GM18498 (cell line): ENCODE data around the gene KRTAP10-10.
"Not testable (repeated sequence)": the region's sequence is repeated elsewhere in the genome, so short reads cannot be mapped to it uniquely, and the experiment has no call there.

Experiments
- ATAC-seq: cut with Tn5 transposase; IDR thresholded peaks from one replicate; pipeline ENCODE4 v1.9.1; 2021; ENCODE audit warnings: mild to moderate bottlenecking, moderate library complexity; ENCODE audit not compliant: unreplicated experiment

The KRTAP10-10 gene

GRCh38 chr21:44626262-44626661, 10.9 kb upstream of the KRTAP10-10 start:
- no peak for ATAC-seq

DNA sequence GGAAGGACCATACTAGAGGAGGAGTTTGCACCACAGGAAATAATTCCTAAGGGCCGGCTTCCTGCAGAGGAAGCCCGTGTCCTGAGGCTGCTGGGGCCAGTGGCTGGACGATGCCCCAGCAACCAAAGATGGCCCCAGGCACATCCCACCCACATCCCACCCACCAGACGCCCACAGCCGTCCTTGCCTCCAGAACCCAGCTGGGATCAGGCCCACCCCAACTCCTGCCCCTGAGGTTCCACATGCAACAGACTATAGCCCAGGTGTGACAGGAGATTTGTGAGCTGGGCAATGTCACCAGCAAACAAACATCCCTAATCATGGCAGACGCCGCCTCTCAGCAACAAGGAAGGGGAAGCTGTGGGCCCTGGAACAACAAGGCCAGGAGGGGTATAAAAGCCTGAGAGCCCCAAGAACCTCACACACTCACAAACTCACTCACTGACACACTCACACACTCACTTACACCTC, 10.4 kb upstream of the KRTAP10-10 start, which contains the start of gene KRTAP10-9:
KRTAP10-9 (plus strand) TSS at position 421 of the 471 bp plus-strand sequence. CDS start 79 bp downstream, outside the sequence.
- no peak for ATAC-seq

DNA sequence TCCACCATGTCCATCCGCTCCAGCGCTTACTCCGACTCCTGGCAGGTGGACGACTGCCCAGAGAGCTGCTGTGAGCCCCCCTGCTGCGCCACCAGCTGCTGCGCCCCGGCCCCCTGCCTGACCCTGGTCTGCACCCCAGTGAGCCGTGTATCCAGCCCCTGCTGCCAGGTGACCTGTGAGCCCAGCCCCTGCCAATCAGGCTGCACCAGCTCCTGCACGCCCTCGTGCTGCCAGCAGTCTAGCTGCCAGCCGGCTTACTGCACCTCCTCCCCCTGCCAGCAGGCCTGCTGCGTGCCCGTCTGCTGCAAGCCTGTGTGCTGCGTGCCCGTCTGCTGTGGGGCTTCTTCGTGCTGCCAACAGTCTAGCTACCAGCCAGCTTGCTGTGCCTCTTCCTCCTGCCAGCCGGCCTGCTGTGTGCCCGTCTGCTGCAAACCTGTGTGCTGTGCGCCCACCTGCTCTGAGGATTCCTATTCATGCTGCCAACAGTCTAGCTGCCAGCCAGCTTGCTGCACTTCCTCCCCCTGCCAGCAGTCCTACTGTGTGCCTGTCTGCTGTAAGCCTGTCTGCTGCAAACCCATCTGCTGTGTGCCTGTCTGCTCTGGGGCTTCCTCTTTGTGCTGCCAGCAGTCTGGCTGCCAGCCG, 9.9 kb upstream of the KRTAP10-10 start:
- ATAC-seq = not testable (repeated sequence)

- ATAC-seq = not testable (repeated sequence)
Observed at GRCh38 chr21:44627831-44628233, 9.3 kb upstream of the KRTAP10-10 start.

GRCh38 chr21:44628707-44629391, 8.3 kb upstream of the KRTAP10-10 start:
- no peak for ATAC-seq

DNA sequence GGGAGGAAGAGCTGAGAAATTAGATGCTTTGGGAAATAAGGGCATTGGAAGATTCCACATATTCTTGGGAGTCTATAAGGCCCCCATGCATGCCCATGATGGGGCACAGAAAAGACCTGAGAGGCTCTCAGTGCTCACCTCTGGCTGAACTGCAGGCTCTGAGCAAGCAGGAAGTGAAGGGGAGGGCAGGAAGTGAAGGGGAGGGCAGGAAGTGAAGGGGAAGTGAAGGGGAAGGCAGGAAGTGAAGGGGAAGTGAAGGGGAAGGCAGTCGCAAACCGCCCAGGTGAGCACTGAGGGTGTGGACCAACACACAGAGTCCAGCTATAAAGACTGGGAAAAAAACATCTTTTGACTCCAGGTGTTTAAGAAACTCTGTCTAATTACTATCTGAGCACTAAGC, 6.7 kb upstream of the KRTAP10-10 start:
- no peak for ATAC-seq

- no peak for ATAC-seq
Observed at GRCh38 chr21:44632067-44632466, 5.1 kb upstream of the KRTAP10-10 start.

DNA sequence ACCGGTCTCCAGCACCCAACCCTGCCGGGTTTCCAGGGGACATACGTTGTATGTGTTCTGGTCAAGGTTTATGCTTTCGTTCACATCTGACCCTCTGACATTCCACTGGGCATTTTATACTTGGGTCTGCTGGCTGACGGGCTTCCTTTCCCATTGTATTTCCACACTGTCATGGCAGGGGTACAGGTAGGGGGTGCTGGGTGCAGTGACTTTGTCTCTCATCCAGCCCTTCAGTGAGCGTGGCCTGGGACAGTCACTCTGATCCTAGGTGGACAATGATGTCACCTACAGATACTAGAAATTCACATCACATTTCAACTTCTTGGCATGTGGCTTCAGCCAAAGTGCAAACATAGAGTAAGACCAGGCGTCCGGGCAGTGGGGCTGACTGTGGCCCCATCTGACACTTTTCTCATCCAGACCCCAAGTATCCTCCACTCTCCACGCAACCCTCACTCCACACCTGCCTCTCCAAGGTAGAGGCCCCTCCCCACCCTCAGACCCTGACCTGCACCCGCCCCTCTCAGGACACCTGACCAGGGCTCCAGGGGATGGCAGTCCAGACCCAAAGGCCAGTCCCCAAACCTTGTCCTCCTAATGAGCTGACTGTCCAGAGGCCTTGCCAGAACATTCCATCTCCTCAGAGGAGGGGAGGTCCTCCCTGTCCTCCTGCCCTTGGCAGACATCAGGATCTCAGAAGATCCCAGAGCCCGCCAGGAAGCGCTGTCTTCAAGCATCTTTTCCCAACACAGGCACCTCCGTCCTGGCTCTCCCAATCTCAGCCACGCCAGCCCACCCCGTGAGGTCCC, 743 bp upstream of the KRTAP10-10 start:
- no peak for ATAC-seq

DNA sequence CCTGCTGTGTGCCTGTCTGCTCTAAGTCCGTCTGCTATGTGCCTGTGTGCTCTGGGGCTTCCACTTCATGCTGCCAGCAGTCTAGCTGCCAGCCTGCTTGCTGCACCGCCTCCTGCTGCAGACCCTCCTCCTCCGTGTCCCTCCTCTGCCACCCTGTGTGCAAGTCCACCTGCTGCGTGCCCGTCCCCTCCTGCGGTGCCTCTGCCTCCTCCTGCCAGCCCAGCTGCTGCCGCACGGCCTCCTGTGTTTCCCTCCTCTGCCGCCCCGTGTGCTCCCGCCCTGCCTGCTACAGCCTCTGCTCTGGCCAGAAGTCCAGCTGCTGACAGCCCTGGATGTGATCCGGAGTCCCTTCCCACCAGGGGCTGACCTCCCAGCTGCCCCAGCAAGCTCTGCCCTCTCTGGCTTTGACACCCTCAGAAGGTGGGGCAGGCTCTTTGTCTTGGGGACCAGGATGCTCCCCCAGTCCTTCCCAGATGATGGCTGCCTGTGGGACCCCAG, 744 bp downstream of the KRTAP10-10 start:
- not testable (repeated sequence) for ATAC-seq

DNA sequence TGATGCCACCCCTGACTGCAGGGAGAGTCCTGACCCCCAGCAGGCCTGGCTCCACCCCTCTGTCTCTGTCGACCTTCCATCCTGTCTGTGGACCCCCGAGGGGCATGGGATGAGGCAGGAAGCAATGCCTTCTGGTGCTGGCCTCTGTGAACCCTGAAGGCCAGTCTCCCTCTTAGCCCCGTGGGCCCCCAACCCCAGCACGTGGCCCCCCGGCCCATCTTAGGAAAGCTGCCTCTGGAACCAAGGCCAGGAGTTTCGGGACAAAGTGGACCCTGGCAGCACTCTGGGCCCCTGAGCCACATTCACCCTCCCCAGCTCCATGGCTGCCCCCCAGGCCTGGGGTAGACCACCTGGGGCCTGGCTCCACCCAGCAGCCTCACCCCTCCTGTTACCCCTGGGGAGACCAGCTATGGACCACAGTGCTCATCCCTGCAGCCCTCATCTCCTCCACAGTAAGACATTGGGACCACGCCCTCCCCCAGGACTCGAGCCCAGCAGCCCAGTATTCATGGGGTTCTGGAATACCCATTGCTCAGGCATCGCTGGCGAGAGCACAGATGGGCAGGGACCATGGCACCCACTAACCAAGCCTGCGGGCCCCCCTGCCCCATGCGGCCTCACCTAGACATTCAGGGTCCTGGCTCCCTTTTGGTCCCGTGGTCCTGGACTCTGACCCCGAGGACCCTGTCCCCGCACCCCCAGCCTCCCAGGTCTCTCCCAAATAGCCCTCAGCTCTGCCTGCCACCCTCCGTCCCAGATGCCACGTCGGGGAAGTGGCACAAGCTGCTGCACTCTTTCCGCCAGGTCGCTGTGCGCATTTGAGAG, 1.6 kb downstream of the KRTAP10-10 start:
- not testable (repeated sequence) for ATAC-seq

DNA sequence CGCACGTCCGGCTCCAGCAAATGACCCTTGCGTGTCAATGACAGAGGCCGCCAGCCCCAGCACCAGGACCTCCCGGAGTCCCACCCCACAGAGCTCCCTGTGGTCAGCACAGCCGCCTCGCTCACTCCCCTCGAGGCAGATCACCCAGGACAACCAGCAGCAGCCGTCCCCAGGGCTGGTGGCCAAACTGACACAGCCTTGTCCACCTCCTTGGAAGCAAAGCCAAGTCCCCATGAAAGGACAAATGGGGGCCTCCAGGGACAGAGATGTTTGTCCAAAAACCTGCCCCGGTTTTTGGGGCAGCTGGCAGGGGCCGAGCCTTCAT, 2.1 kb downstream of the KRTAP10-10 start:
- ATAC-seq = no peak

GRCh38 chr21:44640761-44641160, 3.6 kb downstream of the KRTAP10-10 start:
- ATAC-seq = no peak

GRCh38 chr21:44643741-44644310, 6.7 kb downstream of the KRTAP10-10 start:
- no peak for ATAC-seq

DNA sequence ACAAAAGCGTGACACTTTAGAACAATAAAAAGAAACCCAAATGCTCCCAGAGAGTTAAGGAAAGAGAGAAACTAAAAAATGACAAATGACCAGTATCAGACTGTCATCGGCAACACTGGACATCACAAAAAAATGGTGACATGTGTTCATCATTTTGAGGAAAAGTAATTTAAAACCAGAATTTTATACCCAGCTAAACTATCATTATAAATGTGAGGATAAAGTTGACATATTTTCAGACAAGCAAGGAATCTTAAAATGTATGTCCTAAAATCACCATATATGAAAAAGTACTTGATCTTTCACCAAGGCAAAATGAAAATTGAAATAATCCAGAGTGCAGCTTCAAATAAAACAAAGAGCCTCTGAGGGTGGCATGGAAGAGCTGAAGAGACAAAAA, 7.7 kb downstream of the KRTAP10-10 start:
- ATAC-seq = no peak

DNA sequence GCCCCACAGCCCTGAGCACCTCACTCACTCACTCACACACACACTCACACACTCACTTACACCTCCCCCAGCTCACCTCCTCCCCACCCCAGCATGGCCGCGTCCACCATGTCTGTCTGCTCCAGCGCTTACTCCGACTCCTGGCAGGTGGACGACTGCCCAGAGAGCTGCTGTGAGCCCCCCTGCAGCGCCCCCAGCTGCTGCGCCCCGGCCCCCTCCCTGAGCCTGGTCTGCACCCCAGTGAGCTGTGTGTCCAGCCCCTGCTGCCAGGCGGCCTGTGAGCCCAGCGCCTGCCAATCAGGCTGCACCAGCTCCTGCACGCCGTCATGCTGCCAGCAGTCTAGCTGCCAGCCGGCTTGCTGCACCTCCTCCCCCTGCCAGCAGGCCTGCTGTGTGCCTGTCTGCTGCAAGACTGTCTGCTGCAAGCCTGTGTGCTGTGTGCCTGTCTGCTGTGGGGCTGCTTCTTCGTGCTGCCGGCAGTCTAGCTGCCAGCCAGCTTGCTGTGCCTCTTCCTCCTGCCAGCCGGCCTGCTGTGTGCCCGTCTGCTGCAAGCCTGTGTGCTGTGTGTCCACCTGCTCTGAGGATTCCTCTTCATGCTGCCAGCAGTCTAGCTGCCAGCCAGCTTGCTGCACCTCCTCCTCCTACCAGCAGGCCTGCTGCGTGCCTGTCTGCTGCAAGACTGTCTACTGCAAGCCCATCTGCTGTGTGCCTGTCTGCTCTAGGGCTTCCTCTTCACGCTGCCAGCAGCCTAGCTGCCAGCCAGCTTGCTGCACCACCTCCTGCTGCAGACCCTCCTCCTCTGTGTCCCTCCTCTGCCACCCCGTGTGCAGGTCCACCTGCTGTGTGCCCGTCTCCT, 9.4 kb downstream of the KRTAP10-10 start, which contains the start of gene KRTAP10-11:
KRTAP10-11 (plus strand) TSS at position 49 of the 856 bp plus-strand sequence; CDS start at position 94, 45 bp downstream.
- not testable (repeated sequence) for ATAC-seq

DNA sequence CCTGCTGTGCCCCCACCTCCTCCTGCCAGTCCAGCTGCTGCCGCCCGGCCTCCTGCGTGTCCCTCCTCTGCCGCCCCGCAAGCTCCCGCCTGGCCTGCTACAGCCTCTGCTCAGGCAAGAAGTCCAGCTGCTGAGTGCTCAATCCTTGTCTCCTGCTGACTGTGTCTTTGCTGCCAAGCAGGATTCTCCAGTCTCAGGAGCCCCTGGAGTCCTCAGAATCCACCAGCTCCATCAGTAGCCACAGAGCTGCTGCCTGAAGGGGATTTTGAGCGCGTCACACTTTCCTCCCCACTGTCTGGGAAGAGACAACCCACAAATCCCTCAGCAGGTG, 10.0 kb downstream of the KRTAP10-10 start:
- no peak for ATAC-seq

DNA sequence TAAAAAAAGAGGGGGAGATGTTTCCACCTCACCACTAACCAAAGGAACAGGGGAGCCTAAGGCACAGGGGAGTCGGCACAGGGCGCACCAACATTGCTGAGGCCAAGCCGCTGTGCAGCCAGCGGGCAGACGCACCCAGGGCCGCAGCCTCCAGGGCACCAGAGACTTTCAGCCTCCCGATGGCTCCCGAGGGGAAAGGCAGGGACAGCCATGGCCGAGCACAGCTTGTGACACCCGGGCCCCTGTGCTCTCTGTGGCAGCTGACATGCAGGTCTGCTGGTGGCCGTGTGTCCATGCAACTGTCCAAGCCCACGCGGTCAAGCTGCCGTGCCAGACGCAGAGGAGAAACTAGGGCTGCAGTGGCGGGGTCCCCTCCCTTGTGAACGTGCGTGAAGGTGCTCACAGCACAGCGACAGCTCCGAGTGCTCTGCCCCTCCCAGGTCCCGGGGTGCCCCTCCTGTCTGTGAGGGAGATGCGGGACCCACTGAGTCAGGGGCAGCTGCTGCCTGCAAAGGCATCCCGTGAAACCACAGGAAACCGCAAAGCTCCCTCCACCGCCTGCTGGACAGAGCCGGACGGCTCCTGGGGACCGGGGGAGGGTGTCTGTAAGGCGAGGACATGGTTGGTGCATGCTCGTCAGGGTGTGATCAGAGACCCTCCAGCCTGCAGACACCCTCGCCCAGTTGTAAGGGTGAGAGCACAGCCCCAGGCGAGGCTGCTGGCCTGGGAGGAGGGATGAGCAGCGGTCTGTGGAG, 11.6 kb downstream of the KRTAP10-10 start:
- no peak for ATAC-seq

- ATAC-seq = no peak
Observed at GRCh38 chr21:44649521-44650100, 12.5 kb downstream of the KRTAP10-10 start.
